Measurements from ENCODE around the gene COL18A1.

The COL18A1 gene

GRCh38 chr21:45537111-45537745 is 132.3 kb downstream of the COL18A1 start:
- H3K27ac ChIP-seq, result no peak overlapping the region
- TF ChIP-seq CTCF (conservative IDR thresholded peaks at IDR 0.05; ENCODE audit: low read depth), result no peak
- POLR2A ChIA-PET (ENCODE audit: low non-redundant PET), result no interaction called here
- CTCF ChIA-PET, result no interaction called here
- DNase-seq (ENCODE audit: low spot score), result no peak

GRCh38 chr21:45537746-45538291 is 132.9 kb downstream of the COL18A1 start:
- no peak for DNase-seq (ENCODE audit: low spot score)
- ChIA-PET POLR2A (ENCODE audit: low non-redundant PET) (no interaction called here), CTCF (no interaction called here)
- no peak for TF ChIP-seq CTCF (conservative IDR thresholded peaks at IDR 0.05; ENCODE audit: low read depth)
- no peak overlapping the region for H3K27ac ChIP-seq

- 0 out of 2 replicates have a peak overlapping the region, but pooled peaks have one; percentile 7 for H3K27ac ChIP-seq
- ChIA-PET POLR2A (ENCODE audit: low non-redundant PET) (no interaction called here), CTCF (no interaction called here)
- DNase-seq (ENCODE audit: low spot score), result no peak
- no peak for TF ChIP-seq CTCF (conservative IDR thresholded peaks at IDR 0.05; ENCODE audit: low read depth)
Measured at GRCh38 chr21:45538381-45539045, 133.5 kb downstream of the COL18A1 start.

GRCh38 chr21:45539046-45539795 is 134.3 kb downstream of the COL18A1 start:
- H3K27ac ChIP-seq, result 0 out of 2 replicates have a peak overlapping the region, but pooled peaks have one; percentile 7
- CTCF ChIA-PET, result no interaction called here
- DNase-seq (ENCODE audit: low spot score), result no peak
- POLR2A ChIA-PET (ENCODE audit: low non-redundant PET), result no interaction called here
- TF ChIP-seq CTCF (conservative IDR thresholded peaks at IDR 0.05; ENCODE audit: low read depth), result no peak

DNA sequence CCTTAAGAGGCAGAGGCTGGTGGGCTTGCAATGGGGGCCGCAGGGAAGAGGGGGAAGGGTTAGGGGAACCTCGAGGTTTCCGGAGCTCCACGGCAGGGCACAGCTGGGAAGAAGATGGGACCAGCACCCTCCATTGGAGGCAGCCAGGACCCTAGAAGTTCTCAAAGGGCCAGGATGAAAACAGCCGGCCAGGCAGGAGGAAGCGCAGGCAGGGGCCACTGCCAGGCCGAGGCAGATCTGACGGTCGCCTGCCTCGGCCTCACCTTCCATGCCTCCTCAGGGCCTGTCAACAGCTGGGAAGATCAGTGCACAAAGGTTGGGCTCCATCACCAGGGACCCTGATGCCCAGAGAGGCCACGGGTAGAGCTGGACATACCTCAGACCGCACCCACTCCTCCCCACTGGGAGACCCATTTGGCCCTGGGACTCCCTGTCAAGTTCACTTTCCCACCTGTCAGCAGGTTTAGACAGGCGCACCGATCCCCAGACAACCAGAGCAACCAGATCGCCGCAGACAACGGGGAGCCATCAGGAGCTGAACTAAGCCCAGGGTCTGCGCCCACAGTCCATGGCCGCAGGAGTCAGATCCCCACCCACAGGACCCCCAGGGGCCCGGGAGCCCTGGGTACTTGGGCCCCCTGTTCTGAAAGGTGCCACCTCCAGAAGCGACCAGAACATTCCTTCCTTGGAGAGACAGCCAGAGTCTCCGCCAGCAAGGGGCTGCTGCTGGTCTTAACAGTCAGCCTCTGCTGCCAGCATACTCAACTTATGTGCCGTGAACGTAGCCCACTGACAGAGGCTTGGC is 135.0 kb downstream of the COL18A1 start:
- H3K27ac ChIP-seq, result peak overlapping the region; percentile 67
- CTCF ChIA-PET, result interaction anchor here (0.6 kb wide), 1 partner anchor 33 kb away, joined by 3 read pairs; no protein-coding TSS in a partner anchor
- POLR2A ChIA-PET (ENCODE audit: low non-redundant PET), result no interaction called here
- DNase-seq (ENCODE audit: low spot score), result no peak
- TF ChIP-seq CTCF (conservative IDR thresholded peaks at IDR 0.05; ENCODE audit: low read depth), result no peak

DNA sequence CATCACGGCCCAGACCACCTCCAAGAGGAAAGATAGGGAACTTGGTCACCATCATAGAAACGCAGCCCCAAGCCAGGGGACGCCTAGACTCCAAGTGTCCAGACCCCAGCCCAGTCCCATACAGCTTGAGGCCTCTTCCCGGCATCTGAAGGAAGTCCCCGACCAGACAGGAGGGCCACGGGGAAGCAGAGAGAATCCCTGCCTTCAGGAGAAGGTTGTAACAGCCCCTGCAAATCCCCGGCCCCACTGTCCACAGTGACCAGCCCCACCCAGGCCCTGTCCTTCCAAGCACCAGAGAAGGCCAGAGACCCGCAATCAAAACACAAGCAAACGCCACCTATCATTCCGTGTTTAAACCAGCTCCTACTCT is 135.6 kb downstream of the COL18A1 start:
- no peak for DNase-seq (ENCODE audit: low spot score)
- POLR2A ChIA-PET (ENCODE audit: low non-redundant PET), result no interaction called here
- H3K27ac ChIP-seq, result peak overlapping the region; percentile 67
- TF ChIP-seq CTCF (conservative IDR thresholded peaks at IDR 0.05; ENCODE audit: low read depth), result no peak
- CTCF ChIA-PET, result interaction anchor here (0.6 kb wide), 1 partner anchor 33 kb away, joined by 3 read pairs; no protein-coding TSS in a partner anchor

All from RWPE1 (cell line).